ENCODE measurements around the gene TXNRD2.

Gene TXNRD2

DNA sequence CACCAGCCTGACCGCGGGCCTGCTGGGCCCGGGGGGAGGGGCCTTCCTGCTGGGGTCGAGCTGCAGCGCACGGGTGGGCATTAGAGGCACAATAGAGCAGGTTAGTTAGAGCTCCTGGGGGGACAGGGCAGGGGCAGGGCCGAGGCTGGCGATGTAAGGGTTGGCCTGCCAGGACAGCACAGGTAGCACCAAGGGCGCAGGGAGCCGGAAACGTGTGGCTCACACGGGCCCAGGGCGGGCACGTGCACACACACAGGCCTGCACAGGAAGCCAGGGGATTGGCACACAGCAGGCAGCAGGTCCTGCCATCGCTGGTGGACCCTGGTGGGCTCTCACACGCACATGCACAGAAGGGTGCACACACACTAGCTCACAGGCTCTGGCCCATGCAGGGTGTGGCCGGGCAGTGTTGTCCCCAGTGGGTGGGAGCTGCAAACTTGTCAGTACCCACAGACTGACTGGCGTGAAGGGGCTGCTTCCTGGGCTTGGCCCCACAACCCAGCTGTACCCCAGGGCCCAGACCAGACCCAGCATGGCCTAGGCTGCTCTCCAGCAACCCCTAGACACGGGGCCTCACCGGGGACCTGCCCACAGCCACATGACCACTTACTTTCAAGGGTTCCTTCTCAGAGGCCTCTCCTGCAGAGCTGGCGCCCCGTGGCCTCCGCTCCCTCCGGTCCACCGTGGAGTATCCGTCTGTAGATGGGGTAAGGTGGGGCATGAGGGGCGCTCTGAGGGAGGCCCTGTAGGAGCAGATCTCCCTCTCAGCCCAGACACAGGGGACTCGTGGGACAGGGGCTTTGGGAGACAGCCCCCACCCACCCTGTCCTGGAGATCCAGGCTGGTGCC is 29.9 kb upstream of the TXNRD2 start:
- Histone ChIP-seq H3K4me1 (ENCODE audit: control insufficient read depth, insufficient read depth, low read length) (peaks cover 10% of the 10 kb centered on the region), H3K27ac (ENCODE audit: low read length) (no peak overlapping the region), H3K27me3 (ENCODE audit: control insufficient read depth, insufficient read depth, low read length) (no peaks in the 10 kb centered on the region), H3K4me3 (ENCODE audit: low read length) (no peak overlapping the region), H3K9me3 (ENCODE audit: control insufficient read depth, insufficient read depth, low read length) (no peaks in the 10 kb centered on the region), H3K36me3 (ENCODE audit: control insufficient read depth, insufficient read depth, low read length) (peaks cover 21% of the 10 kb centered on the region)
- WGBS (ENCODE audit: insufficient coverage, insufficient read length) = no CpG with 5 or more reads among the region's 28 CpGs
- DNase-seq (ENCODE audit: low read depth, low spot score) = no peak

DNA sequence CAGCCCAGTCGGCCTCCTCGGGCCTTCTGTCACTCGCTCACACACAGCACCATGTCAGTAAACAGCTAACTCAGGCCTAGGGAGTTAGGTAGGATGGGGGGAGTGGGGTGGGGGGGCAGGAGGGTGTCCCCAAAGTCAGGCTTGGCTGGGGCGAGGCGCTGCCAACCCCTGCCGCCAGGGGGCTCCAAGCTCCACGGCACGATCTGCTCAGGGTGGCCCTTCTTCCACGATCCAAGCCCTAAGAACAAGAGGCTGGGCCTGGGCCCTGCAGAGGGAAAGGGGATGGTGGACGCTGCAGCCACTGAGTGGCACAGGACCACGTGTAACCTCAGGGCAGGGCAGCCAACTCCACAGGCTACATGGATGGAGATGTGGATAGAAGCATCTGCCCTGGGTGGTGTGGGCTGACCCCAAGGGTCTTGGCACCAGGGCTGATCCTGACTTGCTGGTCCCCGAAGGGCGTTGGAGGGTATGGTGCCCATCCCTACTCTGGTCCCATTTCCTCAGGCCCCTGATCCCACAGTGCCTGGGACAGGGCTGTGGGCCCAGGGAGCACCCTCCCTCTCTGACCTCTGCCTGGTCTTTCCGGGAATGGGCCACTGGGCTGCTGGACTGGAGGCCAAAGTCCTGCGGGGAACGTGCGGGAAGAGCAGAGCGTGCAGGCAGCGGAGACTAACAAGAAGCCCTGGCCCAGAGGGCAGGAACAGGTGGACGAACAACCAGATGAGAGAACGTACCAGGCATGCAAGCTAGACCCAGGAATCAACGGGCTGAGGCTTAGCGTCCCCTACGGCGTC is 29.1 kb upstream of the TXNRD2 start:
- no peaks in the 10 kb centered on the region for H3K27me3 ChIP-seq (ENCODE audit: control insufficient read depth, insufficient read depth, low read length)
- no CpG with 5 or more reads among the region's 25 CpGs for WGBS (ENCODE audit: insufficient coverage, insufficient read length)
- peaks cover 21% of the 10 kb centered on the region for H3K36me3 ChIP-seq (ENCODE audit: control insufficient read depth, insufficient read depth, low read length)
- H3K4me3 ChIP-seq (ENCODE audit: low read length) = no peak overlapping the region
- no peaks in the 10 kb centered on the region for H3K9me3 ChIP-seq (ENCODE audit: control insufficient read depth, insufficient read depth, low read length)
- H3K27ac ChIP-seq (ENCODE audit: low read length) = no peak overlapping the region
- peak; percentile 54 for DNase-seq (ENCODE audit: low read depth, low spot score)
- peaks cover 9% of the 10 kb centered on the region for H3K4me1 ChIP-seq (ENCODE audit: control insufficient read depth, insufficient read depth, low read length)

DNA sequence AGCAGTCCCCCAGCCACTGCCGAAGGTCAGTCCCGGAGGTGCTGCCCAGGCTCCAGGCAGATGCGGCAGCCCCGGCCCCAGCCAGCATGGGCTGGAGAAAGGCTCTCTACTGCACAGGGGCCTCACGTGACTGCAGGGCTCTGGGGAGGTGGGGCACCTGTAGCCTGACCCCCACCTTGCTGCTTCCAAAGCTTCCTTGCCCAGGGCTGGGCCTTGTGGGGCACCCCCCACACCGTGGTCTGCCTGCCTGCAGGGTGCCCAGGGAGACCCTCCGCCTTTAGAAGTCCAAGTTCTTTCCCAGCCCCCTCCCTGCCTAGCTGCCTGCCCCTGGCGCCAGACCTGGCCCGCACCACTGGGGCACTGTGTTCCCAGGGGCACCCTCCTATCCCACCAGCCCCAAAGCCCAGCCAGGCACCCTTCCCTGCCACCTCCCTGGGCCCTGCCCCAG is 28.4 kb upstream of the TXNRD2 start:
- Histone ChIP-seq H3K27me3 (ENCODE audit: control insufficient read depth, insufficient read depth, low read length) (no peaks in the 10 kb centered on the region), H3K27ac (ENCODE audit: low read length) (no peak overlapping the region), H3K36me3 (ENCODE audit: control insufficient read depth, insufficient read depth, low read length) (peaks cover 21% of the 10 kb centered on the region), H3K9me3 (ENCODE audit: control insufficient read depth, insufficient read depth, low read length) (no peaks in the 10 kb centered on the region), H3K4me1 (ENCODE audit: control insufficient read depth, insufficient read depth, low read length) (peaks cover 3% of the 10 kb centered on the region; the same call in 1 of the 2 replicates), H3K4me3 (ENCODE audit: low read length) (no peak overlapping the region)
- no CpG with 5 or more reads among the region's 9 CpGs for WGBS (ENCODE audit: insufficient coverage, insufficient read length)
- DNase-seq (ENCODE audit: low read depth, low spot score) = no peak

DNA sequence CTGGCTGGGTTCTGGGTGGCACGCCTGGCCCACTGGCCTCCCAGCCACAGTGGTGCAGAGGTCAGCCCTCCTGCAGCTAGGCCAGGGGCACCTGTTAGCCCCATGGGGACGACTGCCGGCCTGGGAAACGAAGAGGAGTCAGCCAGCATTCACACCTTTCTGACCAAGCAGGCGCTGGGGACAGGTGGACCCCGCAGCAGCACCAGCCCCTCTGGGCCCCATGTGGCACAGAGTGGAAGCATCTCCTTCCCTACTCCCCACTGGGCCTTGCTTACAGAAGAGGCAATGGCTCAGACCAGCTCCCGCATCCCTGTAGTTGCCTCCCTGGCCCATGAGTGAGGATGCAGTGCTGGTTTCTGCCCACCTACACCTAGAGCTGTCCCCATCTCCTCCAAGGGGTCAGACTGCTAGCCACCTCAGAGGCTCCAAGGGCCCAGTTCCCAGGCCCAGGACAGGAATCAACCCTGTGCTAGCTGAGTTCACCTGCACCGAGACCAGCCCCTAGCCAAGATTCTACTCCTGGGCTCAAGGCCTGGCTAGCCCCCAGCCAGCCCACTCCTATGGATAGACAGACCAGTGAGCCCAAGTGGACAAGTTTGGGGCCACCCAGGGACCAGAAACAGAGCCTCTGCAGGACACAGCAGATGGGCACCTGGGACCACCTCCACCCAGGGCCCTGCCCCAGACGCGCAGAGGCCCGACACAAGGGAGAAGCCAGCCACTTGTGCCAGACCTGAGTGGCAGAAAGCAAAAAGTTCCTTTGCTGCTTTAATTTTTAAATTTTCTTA is 27.7 kb upstream of the TXNRD2 start:
- Histone ChIP-seq H3K27me3 (ENCODE audit: control insufficient read depth, insufficient read depth, low read length) (no peaks in the 10 kb centered on the region), H3K4me3 (ENCODE audit: low read length) (no peak overlapping the region), H3K36me3 (ENCODE audit: control insufficient read depth, insufficient read depth, low read length) (peaks cover 21% of the 10 kb centered on the region), H3K27ac (ENCODE audit: low read length) (no peak overlapping the region), H3K9me3 (ENCODE audit: control insufficient read depth, insufficient read depth, low read length) (no peaks in the 10 kb centered on the region), H3K4me1 (ENCODE audit: control insufficient read depth, insufficient read depth, low read length) (no peaks in the 10 kb centered on the region)
- no CpG with 5 or more reads among the region's 11 CpGs for WGBS (ENCODE audit: insufficient coverage, insufficient read length)
- DNase-seq (ENCODE audit: low read depth, low spot score) = no peak

DNA sequence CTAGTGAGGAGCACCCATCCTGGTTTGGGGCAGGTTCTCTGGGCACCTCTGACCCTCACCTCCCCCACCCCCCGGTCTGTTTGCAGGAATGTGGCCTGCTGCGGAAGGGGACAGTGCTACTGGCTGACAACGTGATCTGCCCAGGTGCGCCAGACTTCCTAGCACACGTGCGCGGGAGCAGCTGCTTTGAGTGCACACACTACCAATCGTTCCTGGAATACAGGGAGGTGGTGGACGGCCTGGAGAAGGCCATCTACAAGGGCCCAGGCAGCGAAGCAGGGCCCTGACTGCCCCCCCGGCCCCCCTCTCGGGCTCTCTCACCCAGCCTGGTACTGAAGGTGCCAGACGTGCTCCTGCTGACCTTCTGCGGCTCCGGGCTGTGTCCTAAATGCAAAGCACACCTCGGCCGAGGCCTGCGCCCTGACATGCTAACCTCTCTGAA is 26.9 kb upstream of the TXNRD2 start:
- peaks cover 18% of the 10 kb centered on the region for H3K36me3 ChIP-seq (ENCODE audit: control insufficient read depth, insufficient read depth, low read length)
- H3K27me3 ChIP-seq (ENCODE audit: control insufficient read depth, insufficient read depth, low read length) = no peaks in the 10 kb centered on the region
- no peaks in the 10 kb centered on the region for H3K9me3 ChIP-seq (ENCODE audit: control insufficient read depth, insufficient read depth, low read length)
- DNase-seq (ENCODE audit: low read depth, low spot score) = no peak
- H3K27ac ChIP-seq (ENCODE audit: low read length) = no peak overlapping the region
- no peak overlapping the region for H3K4me3 ChIP-seq (ENCODE audit: low read length)
- WGBS (ENCODE audit: insufficient coverage, insufficient read length) = no CpG with 5 or more reads among the region's 18 CpGs
- H3K4me1 ChIP-seq (ENCODE audit: control insufficient read depth, insufficient read depth, low read length) = peaks cover 3% of the 10 kb centered on the region

DNA sequence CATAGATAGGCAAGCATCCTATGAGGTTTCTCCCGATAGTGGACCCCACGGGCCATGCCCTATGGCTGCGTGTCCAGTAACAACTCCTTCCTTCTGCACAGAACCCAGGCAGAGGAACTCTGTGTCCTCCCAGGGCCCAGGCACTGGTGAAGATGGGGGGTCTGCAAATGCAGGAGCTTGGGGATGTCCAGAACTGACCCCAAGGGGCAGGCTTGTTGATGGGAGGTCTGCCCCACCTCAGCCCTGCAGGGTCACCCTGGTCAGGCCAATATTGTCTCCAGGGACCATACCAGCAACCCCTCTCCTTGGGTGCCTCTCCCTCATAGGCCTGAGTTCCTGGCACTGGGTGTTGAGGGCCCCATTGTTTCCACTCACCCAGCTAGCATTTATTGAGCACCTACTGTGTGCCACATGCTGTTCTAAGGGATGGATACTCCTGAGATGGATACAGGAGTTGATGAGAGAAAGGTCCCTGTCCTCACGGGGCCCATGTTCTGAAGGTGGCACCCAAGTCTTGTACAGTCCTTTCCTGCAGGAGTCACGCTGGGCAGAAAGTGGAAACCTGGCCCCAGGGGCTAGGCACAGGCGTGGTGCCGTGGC is 26.3 kb upstream of the TXNRD2 start:
- H3K27me3 ChIP-seq (ENCODE audit: control insufficient read depth, insufficient read depth, low read length) = no peaks in the 10 kb centered on the region
- H3K36me3 ChIP-seq (ENCODE audit: control insufficient read depth, insufficient read depth, low read length) = peaks cover 15% of the 10 kb centered on the region
- H3K4me1 ChIP-seq (ENCODE audit: control insufficient read depth, insufficient read depth, low read length) = peaks cover 7% of the 10 kb centered on the region
- H3K9me3 ChIP-seq (ENCODE audit: control insufficient read depth, insufficient read depth, low read length) = no peaks in the 10 kb centered on the region
- no CpG with 5 or more reads among the region's 7 CpGs for WGBS (ENCODE audit: insufficient coverage, insufficient read length)
- DNase-seq (ENCODE audit: low read depth, low spot score) = no peak
- no peak overlapping the region for H3K27ac ChIP-seq (ENCODE audit: low read length)
- H3K4me3 ChIP-seq (ENCODE audit: low read length) = no peak overlapping the region

DNA sequence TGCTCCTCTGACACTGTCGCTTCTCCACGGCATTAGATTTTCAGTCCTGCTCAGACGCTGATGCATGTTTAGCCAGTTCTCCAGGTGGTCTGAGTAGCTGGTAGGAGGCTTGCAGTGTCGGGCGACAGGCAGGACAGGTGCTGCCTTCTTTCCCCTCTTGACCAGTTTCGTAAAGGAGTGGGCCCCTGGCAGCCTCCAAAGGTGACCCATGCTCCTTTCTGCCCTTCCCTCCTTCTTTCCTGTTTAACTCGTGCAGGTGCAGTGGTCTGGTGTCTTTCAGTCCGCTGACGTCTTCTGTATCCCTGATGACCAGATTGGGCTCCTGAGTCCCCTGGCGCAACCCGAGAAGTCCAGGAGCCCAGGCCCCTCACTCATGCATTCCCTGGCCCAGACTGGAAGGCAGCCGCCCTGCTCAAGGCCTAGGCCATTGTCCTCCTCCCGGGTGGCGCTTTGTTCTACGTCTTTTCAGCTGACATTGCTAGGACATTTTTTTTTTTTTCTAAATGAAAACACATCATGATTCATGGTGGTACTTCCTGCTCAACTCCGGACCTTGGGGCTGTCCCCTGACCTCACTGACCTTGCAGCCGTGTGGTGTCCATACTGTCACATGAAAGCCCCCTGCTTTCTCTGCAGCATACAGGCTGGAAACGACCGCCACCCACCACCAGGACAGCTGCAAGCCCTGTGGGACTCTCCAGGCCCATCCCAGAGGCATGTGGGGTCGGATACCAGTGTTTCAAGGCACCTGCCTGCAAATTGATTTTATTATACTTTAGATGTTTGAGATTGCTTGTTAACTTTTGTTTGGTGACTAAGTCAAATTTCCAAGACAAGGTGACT is 25.5 kb upstream of the TXNRD2 start:
- H3K27ac ChIP-seq (ENCODE audit: low read length) = no peak overlapping the region
- no peak for DNase-seq (ENCODE audit: low read depth, low spot score)
- peaks cover 12% of the 10 kb centered on the region for H3K36me3 ChIP-seq (ENCODE audit: control insufficient read depth, insufficient read depth, low read length)
- no peaks in the 10 kb centered on the region for H3K9me3 ChIP-seq (ENCODE audit: control insufficient read depth, insufficient read depth, low read length)
- H3K4me3 ChIP-seq (ENCODE audit: low read length) = no peak overlapping the region
- WGBS (ENCODE audit: insufficient coverage, insufficient read length) = no CpG with 5 or more reads among the region's 20 CpGs
- peaks cover 10% of the 10 kb centered on the region for H3K4me1 ChIP-seq (ENCODE audit: control insufficient read depth, insufficient read depth, low read length)
- no peaks in the 10 kb centered on the region for H3K27me3 ChIP-seq (ENCODE audit: control insufficient read depth, insufficient read depth, low read length)

DNA sequence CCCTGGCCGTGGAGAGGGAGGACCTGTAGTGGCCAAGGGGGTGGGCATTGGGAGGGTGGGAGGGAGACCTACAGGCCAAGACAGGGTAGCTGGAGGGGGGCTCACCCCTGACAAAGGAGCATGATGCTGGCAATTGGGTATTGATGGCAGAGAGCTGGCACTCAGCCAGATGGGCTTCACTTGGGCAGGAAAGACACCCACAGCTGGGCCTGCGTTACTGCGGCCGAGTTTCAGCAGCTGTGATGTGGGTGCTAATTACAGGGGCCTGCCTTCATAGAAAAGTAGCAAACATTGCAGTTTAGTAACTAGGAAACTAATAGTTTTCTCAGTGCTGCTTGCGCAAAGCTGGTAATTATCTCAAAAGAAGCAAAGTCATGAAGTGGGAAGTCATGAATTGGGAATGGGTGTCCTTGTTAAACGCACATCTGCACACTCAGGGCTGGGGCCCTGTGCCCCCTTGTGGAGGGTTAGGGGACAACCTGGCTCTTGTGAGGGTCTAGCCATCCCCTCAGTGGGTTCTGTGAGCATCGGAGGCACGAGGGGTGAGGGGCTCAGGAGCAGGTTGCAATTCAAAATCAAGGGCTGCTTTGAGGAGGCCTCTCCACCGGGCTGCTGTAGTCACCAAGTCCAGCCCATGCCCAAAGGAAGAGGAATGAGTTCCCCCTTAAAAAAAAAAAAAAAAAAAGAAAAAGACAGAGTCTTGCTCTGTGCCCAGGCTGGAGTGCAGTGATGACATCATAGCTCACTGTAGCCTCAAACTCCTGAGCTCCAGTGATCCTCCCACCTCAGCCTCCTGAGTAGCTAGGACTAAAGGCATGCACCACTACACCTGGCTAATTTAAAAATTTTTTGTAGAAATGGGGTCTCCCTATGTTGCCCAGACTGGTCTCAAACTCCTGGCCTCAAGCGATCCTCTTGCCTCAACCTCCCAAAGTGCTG is 24.4 kb upstream of the TXNRD2 start:
- WGBS (ENCODE audit: insufficient coverage, insufficient read length) = no CpG with 5 or more reads among the region's 10 CpGs
- Histone ChIP-seq H3K36me3 (ENCODE audit: control insufficient read depth, insufficient read depth, low read length) (peaks cover 7% of the 10 kb centered on the region), H3K27ac (ENCODE audit: low read length) (no peak overlapping the region)

More for the DNA sequence above, 24.4 kb upstream of the TXNRD2 start:
- H3K9me3 ChIP-seq (ENCODE audit: control insufficient read depth, insufficient read depth, low read length) = no peaks in the 10 kb centered on the region
- H3K27me3 ChIP-seq (ENCODE audit: control insufficient read depth, insufficient read depth, low read length) = no peaks in the 10 kb centered on the region
- no peak for DNase-seq (ENCODE audit: low read depth, low spot score)
- H3K4me1 ChIP-seq (ENCODE audit: control insufficient read depth, insufficient read depth, low read length) = peaks cover 10% of the 10 kb centered on the region
- H3K4me3 ChIP-seq (ENCODE audit: low read length) = no peak overlapping the region

Measured in iPS DF 6.9 (cell line).